Bone marrow (tissue), 2 donors: ENCODE measurements around the gene STRAP.

Experiments used
- DNase-seq, 2 donors: peaks; one replicate each; lab custom pipeline; 2025; lab: John Stamatoyannopoulos, UW

Gene STRAP, protein sequence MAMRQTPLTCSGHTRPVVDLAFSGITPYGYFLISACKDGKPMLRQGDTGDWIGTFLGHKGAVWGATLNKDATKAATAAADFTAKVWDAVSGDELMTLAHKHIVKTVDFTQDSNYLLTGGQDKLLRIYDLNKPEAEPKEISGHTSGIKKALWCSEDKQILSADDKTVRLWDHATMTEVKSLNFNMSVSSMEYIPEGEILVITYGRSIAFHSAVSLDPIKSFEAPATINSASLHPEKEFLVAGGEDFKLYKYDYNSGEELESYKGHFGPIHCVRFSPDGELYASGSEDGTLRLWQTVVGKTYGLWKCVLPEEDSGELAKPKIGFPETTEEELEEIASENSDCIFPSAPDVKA

DNA sequence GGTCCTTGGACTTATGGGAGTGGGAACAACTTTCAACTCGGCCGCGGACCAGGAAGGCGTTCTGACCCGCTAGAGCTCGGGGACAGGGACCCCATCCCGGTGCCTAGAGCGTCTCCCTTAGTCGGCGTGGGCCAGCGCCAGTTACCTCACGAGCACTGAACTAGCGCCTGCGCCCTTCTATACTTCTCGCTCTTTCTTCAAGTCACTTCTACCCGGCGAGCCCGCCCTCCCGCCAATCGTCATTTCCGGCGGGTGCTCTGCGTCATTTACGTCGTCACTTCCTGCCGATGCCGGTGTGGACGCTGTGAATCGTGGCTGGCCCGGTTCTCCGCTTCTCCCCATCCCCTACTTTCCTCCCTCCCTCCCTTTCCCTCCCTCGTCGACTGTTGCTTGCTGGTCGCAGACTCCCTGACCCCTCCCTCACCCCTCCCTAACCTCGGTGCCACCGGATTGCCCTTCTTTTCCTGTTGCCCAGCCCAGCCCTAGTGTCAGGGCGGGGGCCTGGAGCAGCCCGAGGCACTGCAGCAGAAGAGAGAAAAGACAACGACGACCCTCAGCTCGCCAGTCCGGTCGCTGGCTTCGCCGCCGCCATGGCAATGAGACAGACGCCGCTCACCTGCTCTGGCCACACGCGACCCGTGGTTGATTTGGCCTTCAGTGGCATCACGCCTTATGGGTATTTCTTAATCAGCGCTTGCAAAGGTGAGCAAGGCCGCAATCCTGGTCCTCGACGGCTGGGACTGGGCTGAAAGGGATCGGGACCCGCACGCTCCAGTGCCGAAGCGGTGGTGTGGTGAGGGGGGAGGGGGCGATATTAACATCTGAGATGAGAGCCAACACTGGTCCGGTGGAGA lies at the start of gene STRAP:
Gene STRAP, plus strand, starts transcription at position 270 of the 854 bp plus-strand sequence. Its CDS starts 321 bp downstream, at position 591.
- peak; percentile 89 to 99 for DNase-seq

DNA sequence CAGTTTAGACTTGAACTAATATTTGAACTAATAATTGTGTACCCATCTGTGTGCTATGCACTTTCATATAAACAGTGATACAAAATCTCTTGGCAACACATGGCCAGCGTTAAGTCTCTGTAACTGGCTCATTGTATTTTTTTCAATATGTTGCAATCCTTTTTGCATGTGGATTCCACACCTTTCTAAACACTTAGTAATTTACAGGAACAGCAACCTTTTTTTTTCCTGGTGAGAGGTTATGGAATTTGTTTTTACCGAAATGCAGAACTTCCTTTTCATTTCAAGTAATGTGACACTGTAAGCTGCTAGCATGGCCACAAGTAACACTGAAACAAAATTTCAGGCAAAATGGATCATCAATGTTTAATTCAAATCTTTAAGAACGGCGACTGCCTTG lies 47.6 kb upstream of the STRAP start:
- DNase-seq: no peak

DNA sequence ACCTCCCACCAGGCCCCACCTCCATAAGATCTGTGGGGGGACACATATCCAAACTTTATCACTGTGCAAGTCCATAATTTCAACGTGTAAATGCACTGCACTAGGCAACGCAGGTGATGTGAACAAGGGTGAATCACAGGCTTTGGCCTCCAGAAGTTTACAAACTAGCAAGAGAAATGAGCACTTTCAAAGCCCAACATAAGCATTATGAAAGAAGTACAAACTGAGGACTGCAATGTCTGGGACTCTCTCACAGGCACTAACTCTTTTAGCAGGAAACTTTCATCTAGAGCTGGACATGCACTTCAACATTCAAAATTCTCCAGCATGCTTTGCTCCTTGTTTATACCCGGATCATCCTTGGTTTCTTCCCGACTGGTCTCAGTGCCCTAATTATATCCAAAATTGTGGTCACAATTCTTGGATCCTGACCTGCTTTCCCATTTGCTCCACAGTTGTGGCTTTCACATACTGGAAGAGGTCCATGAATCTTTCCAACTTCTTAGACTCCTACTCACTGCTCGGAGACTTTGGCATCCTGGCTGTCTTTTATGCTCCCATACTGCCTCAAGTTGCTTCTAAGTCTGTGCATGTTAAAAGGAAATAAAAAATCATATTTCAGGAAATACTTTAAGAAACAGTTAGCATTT lies 44.9 kb upstream of the STRAP start:
- DNase-seq: no peak

DNA sequence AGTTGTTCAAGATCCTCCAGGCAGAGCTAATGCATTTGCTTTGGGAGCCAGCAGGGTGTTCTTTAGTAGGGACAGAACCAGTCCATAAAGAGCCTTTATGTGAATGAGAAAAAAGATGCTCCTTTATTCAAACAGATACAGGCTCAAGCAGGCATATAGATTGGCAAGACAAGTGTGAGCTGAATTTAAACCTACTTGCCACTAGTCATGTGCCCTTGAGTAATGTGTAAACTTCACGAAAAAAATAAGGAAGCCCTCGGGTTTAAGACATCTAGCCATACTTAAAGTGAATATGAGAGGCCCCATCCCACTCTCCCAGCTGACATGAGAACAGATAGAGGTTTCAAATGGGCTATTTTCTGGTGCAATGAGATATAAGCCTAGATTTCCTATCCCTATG lies 43.1 kb upstream of the STRAP start:
- no peak for DNase-seq

DNA sequence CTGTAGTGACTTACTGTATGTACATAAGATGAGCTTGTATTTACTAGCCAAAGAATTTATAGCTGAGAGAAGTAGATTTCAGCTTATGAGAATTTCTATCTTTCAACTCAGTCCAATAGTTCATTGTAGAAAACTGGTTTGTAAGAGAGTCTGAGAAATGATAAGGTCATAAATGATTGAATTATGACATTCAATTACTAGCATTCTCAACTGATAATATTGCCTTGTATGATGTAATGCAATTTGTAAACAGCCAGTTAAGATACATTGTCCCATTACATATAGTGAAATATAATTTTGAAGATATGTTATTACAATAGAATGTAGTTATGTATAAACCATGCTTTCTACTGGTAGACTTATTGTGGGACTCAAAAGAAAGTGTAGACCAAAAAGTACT lies 42.5 kb upstream of the STRAP start:
- DNase-seq: no peak

DNA sequence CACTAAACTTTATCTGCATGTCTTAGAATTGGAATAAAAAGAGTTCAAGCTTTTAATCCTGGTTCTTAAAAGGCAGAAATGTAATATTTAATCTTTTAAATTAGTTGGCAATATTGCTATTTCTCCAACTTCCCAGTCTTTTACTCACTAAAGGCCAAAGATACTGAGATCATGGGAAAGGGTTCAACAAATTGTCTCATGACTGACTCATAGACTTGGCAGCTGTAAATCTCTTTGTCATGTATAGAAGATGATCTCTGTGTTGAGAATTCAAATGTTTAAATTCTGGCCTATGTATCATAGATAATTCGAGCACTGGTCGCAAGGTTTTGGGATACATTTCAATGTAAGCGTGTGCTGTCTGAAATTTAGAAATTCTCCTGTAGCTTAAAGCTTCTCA lies 40.1 kb upstream of the STRAP start:
- DNase-seq: no peak

DNA sequence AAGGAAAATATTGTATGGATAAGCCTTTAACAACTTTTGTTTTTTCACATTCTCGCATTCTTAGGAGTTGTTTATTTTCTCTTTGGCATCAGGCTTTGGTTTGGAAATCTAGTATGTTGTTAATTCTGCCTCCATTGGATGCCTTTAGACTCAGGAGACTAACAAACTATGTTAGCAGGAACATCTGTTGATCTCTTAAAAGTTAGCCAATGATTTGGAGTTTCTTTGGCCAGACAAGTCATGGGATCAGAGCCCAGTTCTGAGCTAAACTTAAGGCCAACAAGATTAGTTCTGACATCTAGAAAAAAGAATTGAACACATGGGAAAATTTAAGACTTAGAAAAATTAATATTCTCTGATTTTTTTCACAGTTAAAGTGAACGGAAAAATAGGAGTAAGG lies 35.3 kb upstream of the STRAP start:
- no peak for DNase-seq

DNA sequence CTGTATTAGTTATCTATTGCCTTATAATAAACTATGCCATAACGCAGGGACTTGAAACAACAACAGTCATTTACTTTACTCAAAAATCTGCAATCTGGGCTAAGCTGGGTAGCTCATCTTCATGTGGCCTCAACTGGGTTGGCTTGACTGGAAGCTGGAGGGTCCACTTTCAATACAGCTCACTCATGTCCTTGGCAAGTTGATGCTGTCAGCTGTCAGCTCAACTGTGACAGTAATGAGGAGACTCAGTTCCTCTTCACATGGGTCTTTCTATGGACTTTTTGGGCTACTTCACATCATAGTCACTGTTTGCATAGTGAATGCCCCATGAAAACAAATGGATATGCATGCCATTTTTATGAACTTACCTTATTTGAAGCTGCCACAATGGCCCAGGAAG lies 33.6 kb upstream of the STRAP start:
- DNase-seq: no peak

DNA sequence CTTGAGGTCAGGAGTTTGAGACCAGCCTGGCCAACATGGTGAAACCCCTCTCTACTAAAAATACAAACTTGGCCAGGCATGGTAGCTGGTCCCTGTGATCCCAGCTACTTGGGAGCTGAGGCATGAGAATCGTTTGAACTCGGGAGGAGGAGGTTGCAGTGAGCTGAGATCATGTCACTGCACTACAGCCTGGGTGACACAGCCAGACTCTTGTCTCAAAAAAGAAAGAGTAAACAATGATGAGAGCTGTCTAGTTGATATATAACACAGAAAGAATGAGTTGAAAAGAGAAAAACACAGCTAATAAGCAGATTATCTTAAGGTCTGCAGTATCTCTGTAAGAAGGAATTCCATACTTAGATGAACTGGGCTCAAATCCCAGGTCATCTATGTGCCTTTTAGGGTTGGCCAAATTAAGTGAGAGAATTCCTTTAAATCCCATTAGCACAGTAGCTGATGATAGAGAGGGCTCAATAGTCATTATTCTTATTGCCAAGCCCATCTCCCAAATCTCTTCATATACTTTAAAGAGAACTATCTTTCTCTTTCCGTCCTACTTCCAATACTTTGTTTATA lies 31.1 kb upstream of the STRAP start:
- DNase-seq: no peak

DNA sequence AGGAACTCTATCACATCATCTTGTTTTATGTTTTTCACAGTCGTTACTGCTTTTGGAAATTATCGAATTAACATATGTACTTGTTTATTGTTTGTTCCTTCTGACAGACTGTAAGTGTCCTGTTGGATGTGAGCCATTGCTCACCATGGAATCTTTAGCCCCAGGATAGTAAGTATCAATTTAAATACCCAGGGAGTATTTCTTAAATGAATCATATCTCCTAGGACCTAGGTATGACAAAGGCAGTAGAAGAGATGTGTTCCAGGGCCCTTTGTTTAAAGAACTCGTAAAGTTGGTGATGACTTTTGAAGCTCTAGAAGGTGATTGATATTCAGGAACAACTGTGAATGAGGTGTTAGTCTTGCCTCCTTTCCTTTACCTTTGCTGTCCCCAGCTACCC lies 30.3 kb upstream of the STRAP start:
- no peak for DNase-seq

DNA sequence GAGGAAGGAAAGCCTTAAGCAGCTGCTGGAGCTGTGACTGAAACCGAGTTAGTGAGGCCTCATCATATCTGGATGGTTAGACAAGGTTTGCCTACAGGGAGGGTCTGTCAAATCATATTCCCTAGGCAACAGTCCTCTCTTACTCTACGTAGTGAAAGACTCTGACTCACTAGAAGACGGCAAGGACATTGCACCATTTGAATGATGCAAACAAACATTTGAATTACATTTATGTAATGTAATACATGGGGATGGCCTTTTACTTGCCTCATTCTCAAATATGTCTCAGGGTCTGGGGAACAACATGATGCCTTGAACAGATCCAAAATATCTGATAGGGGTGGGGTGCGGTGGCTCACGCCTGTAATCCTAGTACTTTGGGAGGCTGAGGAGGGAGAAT lies 29.8 kb upstream of the STRAP start:
- DNase-seq: no peak

DNA sequence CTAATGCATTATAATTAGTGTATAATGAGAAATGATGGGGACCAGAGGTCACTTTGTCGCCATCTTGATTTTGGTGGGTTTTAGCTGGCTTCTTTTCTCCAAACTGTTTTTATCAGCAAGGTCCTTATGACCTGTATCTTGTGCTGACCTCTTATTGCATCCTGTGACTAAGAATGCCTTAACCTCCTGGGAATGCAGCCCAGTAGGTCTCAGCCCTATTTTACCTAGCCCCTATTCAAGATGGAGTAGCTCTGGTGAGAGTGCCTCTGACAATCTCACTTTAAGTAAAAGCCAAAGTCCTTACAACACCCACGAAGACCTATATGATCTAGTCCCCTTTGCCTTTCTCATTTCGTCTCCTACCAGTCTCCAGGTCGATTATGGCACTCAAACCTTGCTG lies 28.3 kb upstream of the STRAP start:
- no peak for DNase-seq

DNA sequence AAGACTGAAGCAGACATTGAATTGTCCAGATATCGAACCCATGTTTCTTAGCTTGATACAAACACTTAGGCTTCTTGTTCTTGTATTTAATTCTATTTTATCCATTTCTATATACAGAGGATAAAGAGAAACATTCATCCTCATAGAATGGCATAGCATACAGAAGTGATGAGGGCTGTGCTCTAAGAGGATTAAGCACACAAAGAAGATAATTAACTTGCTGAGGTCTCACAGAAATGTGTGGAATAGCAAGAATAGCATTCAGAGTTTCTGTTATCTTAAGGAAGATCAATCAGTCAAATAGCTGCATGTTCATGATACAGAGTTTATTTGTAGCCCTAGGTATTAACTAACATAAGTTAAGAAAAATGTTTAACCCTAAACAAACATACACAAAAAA lies 27.3 kb upstream of the STRAP start:
- DNase-seq: no peak

DNA sequence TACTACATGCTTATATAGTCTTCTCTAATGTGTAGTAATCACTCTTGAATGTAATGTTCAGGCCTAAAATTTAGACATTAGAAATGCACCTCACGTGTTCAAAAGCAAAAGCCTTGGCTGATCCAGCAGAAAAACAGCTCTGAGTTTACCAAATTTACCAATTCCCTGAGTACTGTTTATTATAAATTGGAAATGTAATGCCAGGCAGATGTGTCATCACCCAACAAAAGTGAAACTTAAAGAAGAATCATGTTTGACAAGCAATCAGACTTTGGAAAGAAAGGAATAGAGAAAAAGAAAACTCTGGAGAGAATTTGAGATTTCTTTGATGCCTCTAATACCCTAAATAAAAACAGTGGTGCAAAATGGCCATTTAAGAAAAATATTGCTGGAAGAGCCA lies 26.5 kb upstream of the STRAP start:
- no peak for DNase-seq

DNA sequence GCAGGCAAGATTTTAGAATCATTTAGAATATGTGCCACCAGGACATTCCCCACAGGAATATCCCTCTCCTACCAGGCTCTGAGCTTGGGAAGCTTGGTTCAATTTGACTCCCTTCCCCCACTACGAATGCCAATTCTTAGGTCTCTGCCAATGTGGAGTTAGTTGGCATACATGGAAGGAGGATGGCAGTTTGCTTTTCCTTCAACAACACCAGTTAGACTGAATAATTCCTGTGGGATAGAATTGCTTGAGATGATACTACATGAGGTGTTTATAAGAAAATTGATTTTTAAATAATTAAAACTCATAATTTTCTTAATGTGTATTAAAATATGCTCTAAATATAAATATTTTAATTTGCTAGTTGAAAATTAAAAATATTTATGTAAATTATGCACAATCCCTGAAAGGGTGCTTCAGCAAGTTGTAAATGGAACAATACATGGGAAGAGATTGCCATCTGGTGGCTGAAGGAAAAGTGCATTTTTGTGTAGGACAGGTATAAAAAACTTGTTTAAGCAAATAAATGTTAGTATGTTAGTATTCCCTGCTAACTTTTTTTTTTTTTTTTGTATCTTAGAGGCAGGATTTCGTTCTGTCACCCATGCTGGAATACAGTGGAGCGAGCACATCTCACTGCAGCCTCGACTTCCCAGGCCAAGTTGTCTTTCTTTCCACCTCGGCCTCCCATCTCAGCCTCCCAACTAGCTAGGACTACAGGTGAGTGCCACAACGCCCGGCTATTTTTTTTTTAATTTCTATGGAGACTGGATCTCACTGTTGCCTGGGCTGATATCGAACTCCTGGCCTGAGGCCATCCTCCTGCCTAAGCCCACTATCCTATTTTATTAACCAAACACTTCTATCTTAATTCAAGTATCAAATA lies 25.8 kb upstream of the STRAP start:
- DNase-seq: peak in 1 of 2 donors; percentile 69

DNA sequence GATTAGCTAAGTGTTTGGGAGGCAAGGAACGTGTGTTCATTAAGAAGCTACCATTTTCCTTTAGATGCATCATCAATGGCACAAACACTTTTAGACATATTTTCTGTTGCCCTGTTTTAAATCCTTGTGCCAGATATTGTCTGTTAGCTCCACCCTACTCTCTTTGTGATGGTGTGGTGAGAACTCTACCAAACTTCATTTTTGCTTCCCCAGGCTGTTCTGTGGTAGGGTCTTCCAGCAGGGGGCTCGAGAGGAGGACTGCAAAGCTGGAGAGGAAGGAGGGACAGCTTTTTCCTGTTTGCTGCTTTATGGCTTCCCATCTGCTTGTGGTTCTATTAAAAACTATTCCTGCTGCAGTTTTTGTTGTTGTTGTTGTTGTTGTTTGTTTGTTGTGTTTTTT lies 23.8 kb upstream of the STRAP start:
- no peak for DNase-seq

DNA sequence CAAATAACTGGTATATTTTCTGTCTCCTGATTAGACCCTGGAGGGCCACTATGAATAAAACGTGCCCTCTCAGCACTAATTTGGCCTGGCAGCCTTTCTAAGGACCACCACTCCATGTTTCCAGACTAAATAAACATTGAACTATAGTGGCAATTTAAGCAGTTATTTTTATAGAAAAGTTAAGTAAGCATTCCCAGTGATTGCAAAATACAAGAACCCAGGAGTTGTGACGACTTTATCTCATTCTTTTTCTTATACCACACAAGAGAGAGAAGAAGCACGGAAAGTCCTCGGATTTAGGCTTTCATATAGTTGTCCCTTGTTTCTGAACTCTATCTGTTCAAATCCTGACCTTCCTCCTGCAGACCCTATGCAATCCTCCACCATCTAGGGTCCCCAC lies 23.1 kb upstream of the STRAP start:
- no peak for DNase-seq

DNA sequence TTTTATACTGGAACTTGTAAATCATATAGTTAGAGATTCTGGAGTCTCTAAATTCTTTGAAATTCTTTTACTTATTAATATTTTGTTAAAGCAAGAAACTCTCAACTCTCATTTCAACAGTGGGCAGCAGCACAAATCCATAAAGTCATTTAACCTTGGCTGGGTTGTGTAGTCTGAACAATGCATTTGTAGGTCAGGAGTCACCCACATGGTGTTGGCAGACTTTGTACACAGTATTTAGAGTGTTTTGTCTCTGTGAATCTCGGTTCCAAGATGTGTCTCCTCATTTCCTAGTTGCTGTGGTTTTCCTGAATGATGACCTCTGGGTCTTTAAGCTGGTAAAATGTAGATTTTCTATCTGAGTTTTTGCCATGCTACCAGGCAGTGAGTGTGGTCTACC lies 20.8 kb upstream of the STRAP start:
- DNase-seq: no peak

DNA sequence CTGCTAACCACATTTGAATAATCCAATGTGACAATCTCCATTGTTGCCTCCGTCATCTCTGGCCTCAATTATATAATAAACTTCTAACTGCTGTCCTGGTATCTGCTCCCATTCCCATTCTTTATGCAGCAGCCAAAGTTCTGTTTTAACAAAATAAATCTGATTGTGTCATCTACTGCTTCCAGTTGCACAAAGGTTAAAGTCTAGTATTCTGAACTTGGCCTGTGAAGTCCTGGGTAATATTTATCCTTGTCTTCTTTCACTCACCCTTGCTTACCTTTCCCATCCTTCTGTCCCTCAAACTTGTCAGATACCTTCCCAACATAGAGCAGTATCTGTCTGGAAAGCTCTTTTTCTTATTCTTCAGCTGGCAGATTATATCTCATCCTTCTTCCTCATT lies 19.3 kb upstream of the STRAP start:
- no peak for DNase-seq

DNA sequence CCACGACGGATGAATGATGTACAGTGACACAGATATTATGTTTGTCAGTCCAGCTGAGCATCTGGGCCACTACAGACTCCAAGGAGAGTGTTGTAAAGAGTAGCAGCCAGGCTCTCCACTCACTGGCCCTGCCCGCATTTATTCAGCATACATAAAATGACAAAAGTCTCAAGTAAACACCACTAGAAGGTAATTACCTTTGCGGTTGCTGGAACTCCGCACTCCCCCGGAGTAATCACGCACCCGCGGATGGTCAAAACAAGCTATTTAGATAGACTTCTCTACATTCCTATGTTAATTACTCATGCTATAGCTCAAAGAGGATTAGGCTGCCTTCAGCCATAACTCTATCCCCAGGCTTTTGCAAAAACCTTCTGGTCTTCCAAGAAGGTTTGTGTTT lies 18.8 kb upstream of the STRAP start:
- no peak for DNase-seq

DNA sequence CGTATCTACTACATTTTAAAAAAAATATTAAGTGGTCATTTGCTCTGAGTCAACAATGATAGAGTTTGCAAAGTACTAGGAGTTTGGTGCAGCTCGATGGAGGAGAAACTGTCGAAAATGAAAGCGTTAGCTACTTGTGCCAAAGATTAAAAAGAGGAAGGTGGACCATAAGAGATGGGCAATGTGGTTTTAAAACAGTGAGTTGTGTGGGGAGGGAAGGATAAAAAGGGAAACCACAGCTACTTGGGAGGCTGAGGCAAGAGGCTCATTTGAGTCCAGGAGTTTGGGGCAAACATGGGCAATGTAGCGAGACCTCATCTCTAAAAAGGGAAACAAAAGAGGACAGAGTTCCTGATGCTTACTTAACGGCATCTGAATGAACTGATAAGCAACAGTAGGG lies 18.2 kb upstream of the STRAP start:
- DNase-seq: peak in 1 of 2 donors; percentile 93

DNA sequence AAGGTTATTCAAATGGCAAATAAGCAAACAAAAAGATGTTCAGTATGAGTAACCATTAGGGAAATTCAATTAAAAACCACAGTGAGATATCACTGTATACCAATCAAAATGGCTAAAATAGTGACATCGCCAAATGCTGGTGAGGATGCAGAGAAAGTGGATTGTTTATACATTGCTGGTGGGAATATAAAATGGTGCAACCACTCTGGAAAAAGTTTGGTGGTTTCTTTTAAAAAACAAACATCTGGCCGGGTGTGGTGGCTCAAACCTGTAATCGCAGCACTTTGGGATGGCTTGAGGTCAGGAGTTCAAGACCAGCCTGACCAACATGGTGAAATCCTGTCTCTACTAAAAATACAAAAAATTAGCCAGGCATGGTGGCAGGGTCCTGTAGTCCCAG lies 14.0 kb upstream of the STRAP start:
- no peak for DNase-seq
